IMR-90 (cell line): ENCODE data around the gene EPGN. TPM values are rescaled to one million over a fixed set of nuclear protein-coding genes. Genes with fewer than 3 reads are reported as not detected.

Experiments
- ATAC-seq: fragments of 200-7000 bp; cut with Tn5 transposase; 2 replicates; pipeline ENCODE4 v1.9.1; 2020; ENCODE audit warnings: low read depth, mild to moderate bottlenecking, moderate library complexity
- BruUV-seq: library from RNA; stranded (reverse); fragments of 400-500 nt; replicated peaks from 2 replicates; lab custom pipeline; 2021; lab: Mats Ljungman, UMichigan
- CTCF ChIA-PET: fragments of 300-600 bp; formaldehyde crosslinking; extraction: SDS; loops from one replicate; lab custom pipeline; 2021; ENCODE audit warnings: antibody characterized with exemption; lab: Yijun Ruan, JAX
- POLR2A ChIA-PET: fragments of 300-600 bp; sonication (Branson Sonifier 250); formaldehyde crosslinking; loops from one replicate; lab custom pipeline; 2022; ENCODE audit warnings: antibody characterized with exemption; ENCODE audit not compliant: unreplicated experiment; lab: Charles Lee
- DNase-seq: peaks from one replicate; pipeline ENCODE4 v3.0.0; 2013
- H2AFZ ChIP-seq: replicated peaks from 2 replicates; pipeline ENCODE3; 2013; ENCODE audit warnings: low read length, mild to moderate bottlenecking; ENCODE audit not compliant: poor library complexity
- H2AK5ac ChIP-seq: 2 replicates; pipeline ENCODE4 v1.6.1; 2013; ENCODE audit warnings: low read depth, low read length, inconsistent platforms
- H2AK9ac ChIP-seq: replicated peaks from 2 replicates; pipeline ENCODE3; 2013; ENCODE audit warnings: mild to moderate bottlenecking, low read depth, low read length, moderate library complexity; ENCODE audit not compliant: poor library complexity
- H2BK120ac ChIP-seq: 2 replicates; pipeline ENCODE4 v1.6.1; 2013; ENCODE audit warnings: low read depth, low read length, inconsistent platforms
- H2BK15ac ChIP-seq: 3 replicates; pipeline ENCODE4 v1.6.1; 2013; ENCODE audit warnings: low read depth, low read length, inconsistent platforms
- H2BK20ac ChIP-seq: 2 replicates; pipeline ENCODE4 v1.6.1; 2013; ENCODE audit warnings: low read depth, mild to moderate bottlenecking, inconsistent platforms, low read length, moderate library complexity
- H2BK5ac ChIP-seq: 2 replicates; pipeline ENCODE4 v1.6.1; 2013; ENCODE audit warnings: mild to moderate bottlenecking, low read depth, low read length, inconsistent platforms; ENCODE audit not compliant: poor library complexity, severe bottlenecking
- H3K14ac ChIP-seq: replicated peaks from 2 replicates; pipeline ENCODE4 v1.6.1; 2013; ENCODE audit warnings: low read depth, low read length, inconsistent platforms
- H3K18ac ChIP-seq: 2 replicates; pipeline ENCODE4 v1.6.1; 2013; ENCODE audit warnings: low read depth, low read length, control low read depth
- H3K23ac ChIP-seq: 2 replicates; pipeline ENCODE4 v1.6.1; 2013; ENCODE audit warnings: low read depth, low read length, inconsistent platforms
- H3K27ac ChIP-seq: 2 replicates; pipeline ENCODE4 v1.5.1; 2013; ENCODE audit warnings: mild to moderate bottlenecking, control low read depth, low read length; ENCODE audit not compliant: insufficient read depth
- H3K27me3 ChIP-seq: 2 replicates; pipeline ENCODE4 v1.6.1; 2013; ENCODE audit warnings: low read length; ENCODE audit not compliant: control insufficient read depth, insufficient read depth
- H3K36me3 ChIP-seq: 2 replicates; pipeline ENCODE4 v1.6.1; 2013; ENCODE audit warnings: low read length, mixed read lengths; ENCODE audit not compliant: control insufficient read depth, insufficient read depth
- H3K4ac ChIP-seq: 2 replicates; pipeline ENCODE4 v1.6.1; 2013; ENCODE audit warnings: low read depth, low read length, inconsistent platforms
- H3K4me1 ChIP-seq: 2 replicates; pipeline ENCODE4 v1.6.1; 2013; ENCODE audit warnings: low read length, mixed read lengths; ENCODE audit not compliant: control insufficient read depth, insufficient read depth
- H3K4me2 ChIP-seq: 2 replicates; pipeline ENCODE4 v1.6.1; 2013; ENCODE audit warnings: low read depth, mild to moderate bottlenecking, control low read depth, low read length, moderate library complexity
- H3K4me3 ChIP-seq: 2 replicates; pipeline ENCODE4 v1.5.1; 2013; ENCODE audit warnings: low read depth, mild to moderate bottlenecking, control low read depth, low read length, moderate library complexity; ENCODE audit not compliant: insufficient read depth
- H3K56ac ChIP-seq: 2 replicates; pipeline ENCODE4 v1.6.1; 2013; ENCODE audit warnings: low read length, inconsistent platforms; ENCODE audit not compliant: insufficient read depth; ENCODE audit errors: extremely low read depth
- H3K79me1 ChIP-seq, 2 experiments: 2 replicates each; pipeline ENCODE4 v1.6.1; 2013; ENCODE audit warnings: low read length in 2 of 2, inconsistent platforms in 1 of 2, low read depth in 1 of 2
- H3K9ac ChIP-seq: 2 replicates; pipeline ENCODE4 v1.6.1; 2013; ENCODE audit warnings: low read depth, low read length, control low read depth
- H3K9me1 ChIP-seq: 2 replicates; pipeline ENCODE4 v1.6.1; 2013; ENCODE audit warnings: low read length, inconsistent platforms; ENCODE audit not compliant: insufficient read depth
- H3K9me3 ChIP-seq: 2 replicates; pipeline ENCODE4 v1.6.1; 2013; ENCODE audit warnings: low read length; ENCODE audit not compliant: control insufficient read depth, insufficient read depth
- H4K20me1 ChIP-seq: 2 replicates; pipeline ENCODE4 v1.6.1; 2013; ENCODE audit warnings: low read length, inconsistent platforms; ENCODE audit not compliant: insufficient read depth
- H4K5ac ChIP-seq: 2 replicates; pipeline ENCODE4 v1.6.1; 2013; ENCODE audit warnings: mild to moderate bottlenecking, low read depth, low read length, control low read depth
- H4K8ac ChIP-seq, 2 experiments: 2 replicates each; pipeline ENCODE4 v1.6.1; 2013; ENCODE audit warnings: low read depth in 2 of 2, low read length in 2 of 2, control low read depth in 1 of 2, inconsistent platforms in 1 of 2
- H4K91ac ChIP-seq: 2 replicates; pipeline ENCODE4 v1.6.1; 2013; ENCODE audit warnings: low read depth, low read length, inconsistent platforms; ENCODE audit not compliant: insufficient read depth
- FOS ChIP-seq: fragments of 150-350 bp; IDR thresholded peaks from 2 replicates; pipeline ENCODE4 v1.6.1; 2016; ENCODE audit warnings: low read depth, low read length
- RAD21 ChIP-seq: IDR thresholded peaks from 2 replicates; pipeline ENCODE4 v1.6.1; 2012; ENCODE audit warnings: low read length, improper control_type of control experiment
- WGBS, 2 experiments: methylation state at CpG; one replicate each; pipeline versions ENCODE4 v1.1.5 to v1.1.7; 2013; ENCODE audit warnings: missing lambda C conversion rate in 2 of 2; ENCODE audit not compliant: insufficient read length in 1 of 2; ENCODE audit errors: extremely low coverage in 2 of 2; 5-methylcytosine and 5-hydroxymethylcytosine counted together
- dilution Hi-C: fragments of 300-500 bp; cut with HindIII; formaldehyde crosslinking; loops from one replicate; pipeline ENCODE4 v1.14.3; 2018; ENCODE audit warnings: low sequenced_read_pairs; ENCODE audit not compliant: unreplicated experiment
- in situ Hi-C: fragments of 300-500 bp; cut with MboI; formaldehyde crosslinking; loops from 3 replicates; pipeline ENCODE4 v1.14.3; 2019; ENCODE audit warnings: low sequenced_read_pairs, inconsistent platforms, mixed read lengths
- intact Hi-C: fragments of 100-400 bp; cut with micrococcal nuclease; formaldehyde crosslinking; loops from 2 replicates; pipeline ENCODE4 v1.10.0; 2022
- polyA plus RNA-seq, 3 experiments: library from polyadenylated mRNA; depleted of rRNA; stranded (reverse); fragments of >200 nt; gene quantifications; 2 replicates each; pipeline ENCODE4 v1.2.3, GENCODE V29; 2012; ENCODE audit warnings: low replicate concordance in 1 of 3
- total RNA-seq: library from RNA; depleted of rRNA; stranded (reverse); fragments of >200 nt; gene quantifications from 2 replicates; pipeline ENCODE4 v1.2.3, GENCODE V29; 2012
- TF ChIP-seq, protein P1 (sequence below): fragments of 150-350 bp; IDR thresholded peaks from 2 replicates; pipeline ENCODE4 v1.6.1; 2016; ENCODE audit warnings: low read depth, mild to moderate bottlenecking, low read length, moderate library complexity, borderline replicate concordance

The EPGN gene
- total and polyA plus RNA-seq, 2 of the 4 experiments (the other 2 are of a cell fraction): 0.18 TPM; not detected in 1

DNA sequence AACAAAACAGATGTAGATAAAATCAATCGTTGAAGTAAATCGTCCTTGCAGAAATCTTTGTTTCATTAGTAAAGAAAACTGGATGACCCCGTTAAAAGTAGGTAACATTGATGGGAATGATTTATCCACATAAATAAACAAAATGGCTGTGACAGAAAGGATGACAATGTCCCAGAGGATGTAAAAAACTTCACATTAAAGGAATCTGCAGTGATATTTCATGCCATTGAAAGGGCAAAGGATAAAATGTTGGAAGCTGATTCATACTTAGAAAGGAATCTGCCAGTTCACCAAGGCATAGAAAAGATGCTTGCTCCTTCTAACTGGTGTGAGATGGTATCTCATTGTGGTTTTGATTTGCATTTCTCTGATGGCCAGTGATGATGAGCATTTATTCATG is 24.2 kb upstream of the EPGN start:
- Histone ChIP-seq H3K56ac (no peak overlapping the region), H3K9me3 (no peaks in the 10 kb centered on the region), H2BK5ac (no peak overlapping the region), H3K27ac (no peak overlapping the region), H2AK9ac (no peak overlapping the region), H3K23ac (no peak overlapping the region), H2BK15ac (no peak overlapping the region), H2BK120ac (no peak overlapping the region), H3K4me1 (peaks cover 4% of the 10 kb centered on the region), H2AFZ (no peak overlapping the region), H3K4me2 (peak overlapping the region; percentile 73; the same call in 1 of the 2 replicates), H2BK20ac (no peak overlapping the region), H3K4me3 (no peak overlapping the region), H3K9me1 (peaks cover 6% of the 10 kb centered on the region; the same call in 1 of the 2 replicates), H4K20me1 (no peaks in the 10 kb centered on the region), H3K9ac (no peak overlapping the region), H3K4ac (no peak overlapping the region), H4K91ac (no peak overlapping the region), H3K27me3 (no peaks in the 10 kb centered on the region), H3K36me3 (no peaks in the 10 kb centered on the region), H3K18ac (no peak overlapping the region), H3K79me1 (no peaks in the 10 kb centered on the region), H4K5ac (no peak overlapping the region), H3K14ac (no peak overlapping the region), H4K8ac (no peak overlapping the region), H2AK5ac (no peak overlapping the region)
- DNase-seq (peak; percentile 47), ATAC-seq (peak; percentile 74)
- in situ Hi-C loops (no loop called here), dilution Hi-C loops (no loop called here), intact Hi-C loops (no loop called here)
- no TSS peak for BruUV-seq
- ChIA-PET POLR2A (no interaction called here), CTCF (no interaction called here)
- TF ChIP-seq FOS (no peak), RAD21 (no peak)
- TF ChIP-seq, protein P1, sequence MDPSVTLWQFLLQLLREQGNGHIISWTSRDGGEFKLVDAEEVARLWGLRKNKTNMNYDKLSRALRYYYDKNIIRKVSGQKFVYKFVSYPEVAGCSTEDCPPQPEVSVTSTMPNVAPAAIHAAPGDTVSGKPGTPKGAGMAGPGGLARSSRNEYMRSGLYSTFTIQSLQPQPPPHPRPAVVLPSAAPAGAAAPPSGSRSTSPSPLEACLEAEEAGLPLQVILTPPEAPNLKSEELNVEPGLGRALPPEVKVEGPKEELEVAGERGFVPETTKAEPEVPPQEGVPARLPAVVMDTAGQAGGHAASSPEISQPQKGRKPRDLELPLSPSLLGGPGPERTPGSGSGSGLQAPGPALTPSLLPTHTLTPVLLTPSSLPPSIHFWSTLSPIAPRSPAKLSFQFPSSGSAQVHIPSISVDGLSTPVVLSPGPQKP: no peak
- WGBS, 2 experiments: no CpG with 5 or more reads among the region's 3 CpGs
